ENCODE results near the gene GRAMD2B.
"Not testable (repeated sequence)": the region's sequence is repeated elsewhere in the genome, so short reads cannot be mapped to it uniquely, and the experiment has no call there.

The GRAMD2B gene, protein sequence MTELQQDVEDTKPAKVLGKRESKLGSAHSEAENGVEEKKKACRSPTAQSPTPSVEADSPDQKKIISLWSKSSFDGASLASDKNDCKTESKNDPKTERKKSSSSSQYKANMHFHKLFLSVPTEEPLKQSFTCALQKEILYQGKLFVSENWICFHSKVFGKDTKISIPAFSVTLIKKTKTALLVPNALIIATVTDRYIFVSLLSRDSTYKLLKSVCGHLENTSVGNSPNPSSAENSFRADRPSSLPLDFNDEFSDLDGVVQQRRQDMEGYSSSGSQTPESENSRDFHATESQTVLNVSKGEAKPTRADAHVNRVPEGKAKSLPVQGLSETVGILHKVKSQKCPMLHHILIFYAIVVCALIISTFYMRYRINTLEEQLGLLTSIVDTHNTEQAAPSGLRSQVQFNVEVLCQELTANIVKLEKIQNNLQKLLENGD

DNA sequence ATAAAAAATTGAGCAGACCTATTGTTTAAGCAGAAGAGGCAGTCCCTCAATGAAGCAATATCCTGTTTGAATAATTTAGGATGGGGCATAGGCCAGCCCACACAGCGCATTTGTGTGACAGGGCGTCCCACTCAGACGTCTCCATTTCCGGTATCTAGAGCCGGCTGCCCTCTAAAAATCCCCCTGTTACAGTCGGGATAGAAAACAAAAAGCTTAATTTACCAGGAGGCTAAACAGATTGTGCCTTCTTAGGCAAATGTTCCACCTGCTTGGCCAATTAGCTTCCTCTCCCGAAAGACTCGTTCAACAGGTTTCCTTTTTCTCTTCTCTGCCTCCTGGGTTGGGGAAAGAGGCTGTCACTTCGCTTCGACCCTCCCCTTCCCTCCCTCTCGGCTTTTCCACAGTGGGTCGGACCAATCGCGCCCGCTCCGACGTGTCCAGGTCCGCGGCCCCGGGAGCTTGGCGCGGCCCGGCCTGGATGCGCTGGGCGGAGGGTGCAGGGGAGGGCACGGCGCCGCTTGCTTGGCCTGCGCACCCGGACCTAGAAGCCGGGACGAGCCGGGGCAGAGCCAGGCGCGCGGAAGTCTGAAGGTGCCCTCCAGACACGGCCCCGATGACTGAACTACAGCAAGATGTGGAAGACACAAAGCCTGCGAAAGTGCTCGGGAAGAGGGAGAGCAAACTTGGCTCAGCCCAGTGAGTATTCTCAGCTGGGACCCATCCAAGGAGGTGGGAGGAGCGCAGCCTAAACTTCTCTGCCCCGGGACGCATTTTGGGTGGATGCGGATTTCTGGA lies at the start of gene GRAMD2B:
TSS of gene GRAMD2B (plus strand) at position 416 of the 795 bp plus-strand sequence. CDS start at position 614, 198 bp downstream.
- DNase-seq = peak; percentile 77

DNA sequence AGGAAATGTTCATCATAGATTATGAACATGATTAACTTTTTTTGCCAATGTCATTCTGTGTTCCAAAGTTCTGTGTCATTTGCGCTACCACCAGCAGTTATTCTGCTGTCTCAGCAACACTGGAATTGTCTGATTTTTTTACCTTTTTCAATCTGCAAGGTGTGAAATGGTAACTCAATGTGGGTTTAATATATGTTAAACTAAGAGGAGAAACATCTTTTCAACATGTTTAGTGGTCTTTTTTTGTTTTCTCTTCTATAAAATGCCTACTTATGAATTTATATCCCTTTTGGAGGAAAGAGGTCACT lies 49.1 kb upstream of the GRAMD2B start:
- DNase-seq = no peak

DNA sequence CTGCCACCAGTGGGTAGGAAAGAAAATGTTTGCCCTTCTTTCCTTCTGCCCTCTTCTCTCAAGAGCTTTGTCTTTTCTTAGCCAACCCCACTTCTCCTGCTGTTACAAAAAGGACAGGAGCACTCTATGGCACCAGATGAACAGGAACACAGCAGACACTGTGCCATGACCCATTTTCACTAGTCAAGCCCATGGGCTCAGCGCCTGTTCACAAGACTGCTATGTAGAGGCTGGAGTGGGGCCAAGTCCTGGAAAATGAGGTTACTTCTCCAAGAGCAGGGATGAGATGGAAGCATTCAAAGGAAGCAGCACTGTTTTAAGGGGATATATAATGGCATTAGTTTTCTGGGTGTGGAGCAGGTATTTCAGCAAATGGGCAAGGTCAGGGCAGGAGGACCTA lies 46.8 kb upstream of the GRAMD2B start:
- no peak for DNase-seq

DNA sequence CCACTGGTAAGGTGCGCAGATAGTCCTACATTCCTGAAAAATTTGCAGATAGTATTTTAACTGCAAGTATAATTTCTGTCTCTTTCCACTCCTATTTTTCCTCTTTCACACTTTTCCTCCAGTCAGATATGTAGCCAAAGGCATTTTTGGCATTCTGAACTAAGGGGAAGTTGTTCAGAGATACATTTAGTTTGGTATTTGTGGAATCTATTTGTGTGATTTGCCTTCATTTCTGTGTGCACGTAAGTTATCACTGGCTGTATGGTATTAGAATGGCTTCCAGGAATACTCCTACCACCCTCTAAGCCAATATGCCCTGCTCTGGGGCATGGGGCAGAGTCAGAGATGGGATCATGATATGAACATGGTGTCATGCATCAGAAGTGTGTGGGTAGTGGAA lies 45.8 kb upstream of the GRAMD2B start:
- no peak for DNase-seq

DNA sequence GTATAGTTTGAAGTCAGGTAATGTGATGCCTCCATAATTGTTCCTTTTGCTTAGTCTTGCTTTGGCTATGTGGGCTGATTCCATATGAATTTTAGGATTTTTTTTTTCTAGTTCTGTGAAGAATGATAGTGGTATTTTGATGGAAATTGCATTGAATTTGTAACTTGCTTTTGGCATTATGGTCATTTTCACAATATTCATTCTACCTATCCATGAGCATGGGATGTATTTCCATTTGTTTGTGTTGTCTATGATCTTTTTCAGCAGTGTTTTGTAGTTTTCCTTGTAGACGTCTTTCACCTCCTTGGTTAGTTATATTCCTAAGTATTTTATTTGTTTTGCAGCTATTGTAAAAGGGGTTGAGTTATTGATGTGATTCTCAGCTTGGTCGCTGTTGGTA lies 42.9 kb upstream of the GRAMD2B start:
- not testable (repeated sequence) for DNase-seq

DNA sequence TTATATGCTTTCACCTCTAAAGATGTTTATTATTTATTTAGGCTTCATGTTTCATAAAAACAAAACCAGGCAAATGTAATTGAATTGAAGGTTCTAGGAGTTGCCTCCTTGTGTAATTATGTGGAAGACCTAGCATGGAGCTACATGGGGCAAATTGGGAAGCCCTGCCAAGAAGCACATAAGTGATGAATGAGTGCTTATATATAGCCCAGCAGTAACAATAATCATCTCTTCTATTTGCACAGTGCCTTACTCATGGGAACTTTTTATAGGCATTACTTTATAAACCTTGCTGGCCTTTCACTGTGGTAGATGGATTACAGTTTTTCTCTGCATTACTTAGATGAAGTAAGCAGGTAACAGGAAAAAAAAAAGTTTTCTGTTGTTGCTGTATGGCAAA lies 40.0 kb upstream of the GRAMD2B start:
- no peak for DNase-seq

DNA sequence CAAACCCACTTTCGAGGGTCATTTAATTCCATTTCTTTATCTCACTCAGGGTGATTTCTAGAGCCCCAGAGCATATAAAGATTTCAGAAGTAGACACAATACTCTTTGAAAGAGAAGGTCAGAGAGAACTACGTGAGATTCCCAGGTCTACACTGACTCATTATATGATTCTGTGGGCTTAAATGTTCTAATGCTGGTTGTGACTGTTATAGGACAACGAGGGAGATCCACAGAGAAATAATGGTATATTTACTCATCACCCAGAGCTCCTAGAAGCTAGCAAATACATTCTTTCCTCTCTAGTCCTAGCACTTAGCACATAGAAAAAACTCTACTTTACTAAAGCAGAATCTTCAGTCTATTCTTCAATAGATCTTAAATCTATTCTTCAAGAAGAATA lies 39.4 kb upstream of the GRAMD2B start:
- no peak for DNase-seq

DNA sequence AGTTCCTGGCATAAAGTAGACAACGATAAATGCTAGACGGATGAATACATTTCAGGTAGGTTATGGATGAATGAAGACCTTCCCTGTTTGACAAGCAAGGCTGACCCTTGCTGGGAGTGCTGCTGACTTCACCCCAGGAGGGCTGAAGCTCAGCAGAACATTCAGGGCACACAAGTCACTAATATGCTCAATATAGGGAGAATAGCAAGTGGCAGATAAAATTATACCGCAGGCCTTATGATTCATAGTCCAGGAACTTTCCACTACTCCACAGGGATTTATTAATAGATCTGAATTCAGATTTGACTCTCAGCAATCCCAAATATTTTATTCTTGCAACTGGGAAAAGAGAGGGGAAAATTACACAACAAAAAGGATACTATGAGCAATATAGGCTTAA lies 38.2 kb upstream of the GRAMD2B start:
- DNase-seq = no peak

DNA sequence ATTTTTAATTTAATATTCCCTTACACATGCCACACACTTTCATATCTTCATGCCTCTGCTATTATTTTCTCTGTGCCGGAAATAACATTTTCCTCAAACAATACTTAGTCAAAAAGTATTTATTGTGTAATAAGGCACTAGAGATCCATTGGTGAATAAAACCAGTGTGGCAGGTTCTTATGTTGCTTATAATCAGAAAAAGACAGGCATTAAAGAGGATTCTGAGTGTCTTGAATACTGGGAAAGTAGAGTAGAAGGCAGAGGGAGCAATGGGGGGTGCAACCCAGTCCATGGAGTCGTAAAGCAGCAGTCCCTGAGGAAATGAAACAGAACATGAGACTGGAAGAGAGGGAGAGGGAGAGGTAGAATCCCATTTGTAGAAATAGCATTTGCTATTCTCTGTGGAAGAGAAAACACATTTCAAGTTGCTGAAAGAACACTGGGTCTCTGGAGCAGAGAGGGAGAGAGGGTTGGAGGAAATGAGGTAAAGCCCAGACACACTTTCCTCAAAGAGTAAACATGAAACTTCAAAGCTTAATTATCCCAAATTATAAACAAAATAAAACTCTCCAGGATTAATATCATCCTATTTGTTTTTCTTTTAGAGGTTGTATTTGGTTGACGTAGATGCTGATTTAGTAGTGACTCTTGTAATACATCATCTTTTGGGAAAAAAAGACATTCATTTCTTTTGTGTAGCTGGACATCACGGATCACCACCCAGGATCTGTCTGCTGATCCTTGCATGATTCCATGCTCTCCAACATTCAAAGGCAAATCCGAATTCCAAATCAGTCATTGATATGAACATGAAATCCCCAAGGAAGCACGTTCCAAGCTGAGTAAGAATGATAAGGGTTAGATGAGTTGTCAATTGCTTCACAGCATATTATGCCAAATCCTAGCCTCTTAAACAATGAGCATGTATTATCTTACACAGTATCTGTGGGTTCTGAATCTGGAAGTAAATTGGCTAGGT lies 37.4 kb upstream of the GRAMD2B start:
- no peak for DNase-seq

DNA sequence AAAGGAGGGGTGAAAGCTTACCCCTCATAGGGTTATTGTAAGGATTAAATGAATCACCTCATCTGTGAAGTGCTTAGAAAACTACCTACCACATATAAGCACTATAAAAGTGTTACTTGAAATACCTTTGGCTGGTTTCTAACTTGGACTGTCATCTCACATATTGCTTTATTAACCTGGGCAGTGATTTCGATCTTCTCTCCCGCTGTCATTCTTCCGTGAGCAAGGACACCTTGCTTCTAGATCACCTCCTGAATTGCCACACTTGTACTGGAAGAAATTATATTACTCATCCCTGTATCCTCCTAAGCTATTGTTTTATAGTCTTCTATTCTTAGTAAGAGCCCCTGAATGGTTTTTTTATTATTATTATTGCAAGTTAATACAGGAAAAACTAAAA lies 34.0 kb upstream of the GRAMD2B start:
- DNase-seq = no peak

DNA sequence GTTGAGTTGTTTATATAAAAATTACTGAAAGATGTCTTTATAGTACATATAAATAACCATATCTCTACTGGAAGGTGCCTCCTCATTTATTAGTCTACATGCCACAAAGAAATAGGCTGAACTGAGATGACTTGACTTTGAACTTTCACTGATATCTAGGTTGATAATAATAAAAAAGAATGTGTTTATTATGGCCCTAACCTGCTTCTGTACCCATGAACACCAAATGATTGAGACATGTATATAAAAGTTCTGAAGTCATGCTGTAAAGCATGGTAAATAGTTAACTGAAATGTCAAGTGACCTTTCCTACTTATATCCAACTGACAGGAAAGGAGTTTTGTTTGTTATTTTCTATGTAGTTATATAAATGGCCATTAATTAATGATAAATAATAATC lies 33.2 kb upstream of the GRAMD2B start:
- DNase-seq = no peak

DNA sequence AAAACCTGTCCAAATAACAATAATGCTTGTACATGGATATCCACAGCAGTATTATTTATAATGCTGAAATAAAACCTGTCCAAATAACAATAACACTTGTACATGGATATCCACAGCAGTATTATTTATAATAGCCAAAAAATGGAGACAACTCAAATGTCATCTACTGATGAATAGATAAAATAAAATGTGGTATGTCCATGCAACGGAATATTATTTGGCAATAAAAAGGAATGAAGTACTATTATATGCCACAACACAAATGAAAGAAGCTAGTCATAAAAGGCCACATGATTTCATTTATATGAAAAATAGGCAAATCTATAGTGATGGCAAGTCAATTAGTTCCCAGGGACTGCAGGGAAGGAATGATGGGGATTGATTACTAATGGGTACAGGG lies 31.8 kb upstream of the GRAMD2B start:
- DNase-seq = no peak

DNA sequence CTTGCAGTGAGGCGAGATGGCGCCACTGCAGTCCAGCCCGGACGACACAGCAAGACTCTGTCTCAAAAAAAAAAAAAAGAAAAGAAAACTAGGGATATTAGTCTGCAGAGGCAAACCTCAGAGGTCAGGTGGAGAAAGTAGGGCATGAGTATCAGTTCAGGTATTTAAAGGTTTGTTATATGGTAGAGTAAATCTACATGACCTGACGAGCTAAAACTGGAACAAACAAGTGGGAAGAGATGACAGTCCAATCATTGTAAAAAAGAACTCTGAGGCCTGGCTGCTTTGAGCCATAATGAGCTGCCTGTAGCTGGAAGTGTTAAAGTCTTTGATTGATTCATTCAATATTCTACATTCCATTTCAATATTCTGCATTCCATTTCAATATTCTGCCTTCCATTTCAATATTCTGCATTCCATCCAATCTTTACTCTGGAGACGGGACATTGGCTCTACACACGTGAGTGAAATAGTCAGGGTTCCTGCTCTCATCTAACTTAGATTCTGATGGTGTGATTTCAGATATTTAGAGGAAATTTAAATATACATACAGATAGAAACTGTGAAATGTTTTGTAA lies 28.9 kb upstream of the GRAMD2B start:
- no peak for DNase-seq

DNA sequence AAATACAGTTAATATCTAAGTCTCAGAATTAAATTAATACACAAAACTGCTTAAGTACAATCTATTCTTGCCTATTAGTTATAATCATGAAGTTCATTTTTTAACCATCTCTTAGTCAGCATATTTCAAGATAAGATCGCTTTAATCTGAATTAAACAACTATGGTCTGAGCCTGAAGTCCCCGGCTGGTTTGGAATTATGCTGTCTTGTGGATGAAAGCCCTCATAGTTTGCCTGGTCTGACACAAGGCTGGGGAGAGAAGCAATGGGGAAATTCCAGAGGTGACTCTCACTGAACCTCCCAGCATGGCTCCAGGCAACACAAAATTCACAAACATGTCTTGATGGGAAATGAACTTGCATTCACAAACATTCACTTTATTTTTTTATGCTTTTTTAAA lies 28.0 kb upstream of the GRAMD2B start:
- DNase-seq = no peak

DNA sequence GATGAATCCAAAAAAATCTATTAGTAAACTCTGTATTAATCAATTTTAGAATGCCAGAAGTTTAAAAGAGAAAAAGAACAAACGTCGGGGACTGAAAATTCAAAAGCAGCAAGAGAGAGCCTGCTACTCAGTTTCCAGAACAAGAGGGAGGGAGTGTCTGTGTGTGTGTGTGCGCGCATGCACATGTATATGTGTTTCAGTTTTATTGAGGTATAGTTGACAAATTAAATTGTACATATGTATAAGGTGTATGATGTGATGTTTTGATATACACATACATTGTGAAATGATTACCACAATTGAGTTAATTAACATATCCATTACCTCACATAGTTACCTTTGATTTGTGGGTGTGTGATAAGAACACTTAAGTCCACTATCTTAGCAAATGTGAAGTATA lies 27.6 kb upstream of the GRAMD2B start:
- no peak for DNase-seq

DNA sequence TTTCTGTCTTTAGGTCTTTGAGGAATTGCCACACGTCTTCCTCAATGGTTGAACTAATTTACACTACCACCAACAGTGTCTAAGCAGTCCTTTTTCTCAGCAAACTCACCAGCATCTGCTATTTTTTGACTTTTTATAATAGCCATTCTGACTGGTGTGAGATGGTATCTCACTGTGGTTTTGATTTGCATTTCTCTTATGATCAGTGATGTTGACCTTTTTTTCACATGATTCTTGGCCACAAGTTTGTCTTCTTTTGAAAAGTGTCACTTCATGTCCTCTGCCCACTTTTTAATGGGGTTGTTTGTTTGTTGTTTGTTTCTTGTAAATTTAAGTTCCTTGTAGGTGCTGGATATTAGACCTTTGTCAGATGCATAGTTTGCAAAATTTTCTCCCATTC lies 26.5 kb upstream of the GRAMD2B start:
- not testable (repeated sequence) for DNase-seq

DNA sequence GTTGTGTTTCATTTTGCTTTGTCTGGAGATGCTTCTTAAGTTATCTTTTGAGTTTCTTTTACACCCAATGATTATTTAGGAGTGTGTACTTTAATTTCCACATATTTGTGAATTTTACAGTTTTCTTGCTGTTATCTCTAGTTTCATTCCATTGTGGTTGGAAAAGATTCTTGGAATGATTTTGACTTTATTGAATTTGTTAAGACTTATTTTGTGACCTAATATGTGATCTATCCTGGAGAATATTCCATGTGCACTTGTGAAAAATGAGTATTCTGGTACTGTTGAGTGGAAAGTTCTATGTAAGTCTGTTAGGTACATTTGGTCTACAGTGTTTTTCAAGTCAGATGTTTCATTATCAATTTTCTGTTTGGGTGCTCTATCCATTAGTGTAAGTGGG lies 24.4 kb upstream of the GRAMD2B start:
- no peak for DNase-seq

DNA sequence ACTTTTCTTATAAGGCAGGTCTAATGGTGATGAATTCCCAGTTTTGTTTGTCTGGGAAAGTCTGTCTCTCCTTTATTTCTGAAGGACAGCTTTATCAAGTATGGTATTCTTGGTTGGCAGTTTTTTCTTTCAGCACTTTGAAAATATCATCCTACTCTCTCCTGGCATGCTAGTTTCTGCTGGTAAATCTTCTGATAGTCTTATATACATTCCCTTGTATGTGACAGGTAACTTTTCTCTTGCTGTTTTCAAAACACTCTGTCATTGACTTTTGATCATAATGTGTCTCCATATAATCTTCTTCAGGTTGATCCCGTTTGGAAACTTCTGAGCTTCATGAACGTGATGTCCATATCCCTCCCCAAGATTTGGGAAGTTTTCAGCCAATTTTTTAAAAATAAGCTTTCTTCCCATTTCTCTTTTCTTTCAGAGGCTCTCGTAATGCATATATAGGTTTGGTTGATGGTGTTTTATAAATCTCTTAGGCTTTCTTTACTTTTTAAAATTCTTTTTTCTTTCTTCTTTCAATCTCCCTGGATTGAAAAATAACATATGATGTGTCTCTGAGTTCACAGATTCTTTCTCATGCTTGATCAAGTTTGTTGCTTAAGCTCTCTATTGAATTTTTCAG lies 22.5 kb upstream of the GRAMD2B start:
- no peak for DNase-seq

DNA sequence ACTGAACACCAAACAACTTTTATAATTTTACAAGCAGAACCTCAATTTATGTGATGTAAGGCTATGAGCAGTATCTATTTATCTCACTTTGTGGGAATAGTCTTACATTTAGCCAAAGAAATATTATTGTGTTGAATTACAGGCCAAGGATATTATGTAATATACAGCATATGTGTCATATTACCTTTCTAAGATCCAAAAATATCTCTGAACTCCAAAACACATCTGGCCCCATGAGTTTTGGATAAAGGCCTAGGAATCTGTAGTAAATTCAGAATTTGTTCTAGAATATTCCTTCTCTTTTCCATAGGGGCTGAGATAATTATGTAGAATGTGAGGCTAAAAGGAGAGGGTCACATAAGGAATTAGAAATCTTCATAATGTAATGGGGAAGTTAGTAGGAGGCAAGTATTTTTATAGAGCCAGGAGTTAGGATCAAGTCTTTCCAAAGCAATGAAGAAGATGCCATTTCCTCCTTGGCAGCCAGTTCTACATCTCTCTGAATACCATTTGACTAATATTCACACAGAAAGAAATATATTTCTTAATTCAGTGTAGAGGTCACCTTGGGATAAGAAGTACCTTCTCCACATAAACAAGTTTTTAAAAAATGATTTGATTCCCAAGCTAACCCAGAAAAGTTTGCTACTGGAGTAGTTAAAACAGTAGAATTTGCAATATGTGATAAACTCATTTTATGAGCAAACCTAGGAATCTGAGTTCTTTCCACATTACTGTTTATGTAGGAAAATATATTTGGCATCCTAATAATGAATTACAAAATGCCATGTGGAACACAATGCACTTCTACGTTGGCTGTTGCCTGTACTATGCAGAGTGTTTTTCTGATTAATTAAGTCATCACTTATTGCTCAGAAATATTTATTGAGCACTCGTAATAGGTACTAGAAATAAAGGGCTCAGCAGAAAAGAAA lies 20.3 kb upstream of the GRAMD2B start:
- no peak for DNase-seq

DNA sequence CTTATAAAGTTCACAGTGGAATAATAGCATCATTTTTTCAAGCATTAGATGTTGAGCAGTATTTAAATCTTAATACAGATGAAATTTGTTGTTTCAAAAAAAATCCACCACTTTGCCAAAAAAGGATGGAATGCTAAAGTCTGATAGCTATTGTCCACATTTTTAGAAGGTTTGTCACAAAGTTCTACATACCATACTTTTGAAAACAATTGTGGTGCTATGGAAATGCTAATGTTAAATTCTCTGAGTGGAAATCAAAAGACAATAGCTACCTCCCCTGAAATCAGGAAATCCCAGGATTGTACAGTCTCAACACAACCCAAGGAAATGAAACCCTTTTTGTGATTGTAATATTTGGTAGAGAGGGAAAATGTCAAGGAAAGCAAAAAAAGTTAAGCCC lies 19.3 kb upstream of the GRAMD2B start:
- DNase-seq = no peak

DNA sequence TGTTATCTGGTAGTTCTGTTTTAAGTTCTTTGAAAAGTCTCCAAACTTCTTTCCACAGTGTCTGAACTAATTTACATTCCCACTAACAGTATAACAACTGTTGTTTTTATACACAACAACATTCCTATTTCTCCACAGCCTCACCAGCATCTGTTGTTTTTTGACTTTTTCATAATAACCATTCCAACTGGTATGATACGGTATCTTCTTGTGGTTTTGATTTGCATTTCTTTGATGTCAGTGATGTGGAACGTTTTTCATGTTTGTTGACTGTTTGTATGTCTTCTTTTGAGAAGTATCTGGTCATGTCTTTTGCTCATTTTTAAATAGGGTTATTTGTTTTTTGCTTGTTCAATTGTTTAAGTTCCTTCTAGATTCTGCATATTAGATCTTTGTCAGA lies 12.6 kb upstream of the GRAMD2B start:
- no peak for DNase-seq

All from activated CD4-positive, alpha-beta T cell treated with anti-CD3 and anti-CD28 coated beads, Interleukin-10, Interleukin-2, amounts not matched to agents 100 ng/mL and 50 ng/mL, durations not matched to agents 16 hours and 8 hours (primary cell).